Measurements from ENCODE around the gene QRICH2. TPM values are rescaled to one million over a fixed set of nuclear protein-coding genes. Genes with fewer than 3 reads are reported as not detected.
"Not testable (repeated sequence)": the region's sequence is repeated elsewhere in the genome, so short reads cannot be mapped to it uniquely, and the experiment has no call there.

QRICH2 gene
- total RNA-seq, 1 donor from 2014 or later, result 3.8 TPM

DNA sequence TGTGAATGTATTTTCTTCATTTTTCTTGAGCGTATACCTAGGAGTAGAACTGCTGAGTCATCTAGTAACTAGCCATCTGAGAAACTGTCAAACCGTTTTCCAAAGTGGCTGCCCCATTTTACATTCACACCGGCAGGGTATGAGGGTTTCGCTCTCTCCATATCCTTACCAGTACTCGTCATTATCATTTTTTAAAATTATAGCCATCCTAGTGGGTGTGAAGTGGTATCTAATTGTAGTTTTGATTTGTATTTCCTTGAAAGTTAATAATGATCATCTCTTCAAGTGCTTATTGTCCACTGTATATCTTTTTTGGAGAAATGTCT, 73.8 kb downstream of the QRICH2 start:
- H3K4me2 ChIP-seq (ENCODE audit: low read length), result no peak overlapping the region
- H2AFZ ChIP-seq (ENCODE audit: low read depth, low read length), result no peak overlapping the region
- no peaks in the 10 kb centered on the region for H3K36me3 Mint-ChIP-seq (ENCODE audit: low read depth, unreplicated experiment)
- H3K27ac ChIP-seq (ENCODE audit: low read depth, low read length), result no peak overlapping the region
- H3K27ac Mint-ChIP-seq (ENCODE audit: unreplicated experiment), result no peak overlapping the region
- H3K9ac ChIP-seq (ENCODE audit: low read length), result no peak overlapping the region
- H3K79me2 ChIP-seq (ENCODE audit: insufficient read depth, low read length), result no peaks in the 10 kb centered on the region
- no peaks in the 10 kb centered on the region for H3K4me1 Mint-ChIP-seq (ENCODE audit: low read depth, unreplicated experiment)
- no peaks in the 10 kb centered on the region for H3K36me3 ChIP-seq (ENCODE audit: insufficient read depth, low read length)
- TF ChIP-seq, protein P1, sequence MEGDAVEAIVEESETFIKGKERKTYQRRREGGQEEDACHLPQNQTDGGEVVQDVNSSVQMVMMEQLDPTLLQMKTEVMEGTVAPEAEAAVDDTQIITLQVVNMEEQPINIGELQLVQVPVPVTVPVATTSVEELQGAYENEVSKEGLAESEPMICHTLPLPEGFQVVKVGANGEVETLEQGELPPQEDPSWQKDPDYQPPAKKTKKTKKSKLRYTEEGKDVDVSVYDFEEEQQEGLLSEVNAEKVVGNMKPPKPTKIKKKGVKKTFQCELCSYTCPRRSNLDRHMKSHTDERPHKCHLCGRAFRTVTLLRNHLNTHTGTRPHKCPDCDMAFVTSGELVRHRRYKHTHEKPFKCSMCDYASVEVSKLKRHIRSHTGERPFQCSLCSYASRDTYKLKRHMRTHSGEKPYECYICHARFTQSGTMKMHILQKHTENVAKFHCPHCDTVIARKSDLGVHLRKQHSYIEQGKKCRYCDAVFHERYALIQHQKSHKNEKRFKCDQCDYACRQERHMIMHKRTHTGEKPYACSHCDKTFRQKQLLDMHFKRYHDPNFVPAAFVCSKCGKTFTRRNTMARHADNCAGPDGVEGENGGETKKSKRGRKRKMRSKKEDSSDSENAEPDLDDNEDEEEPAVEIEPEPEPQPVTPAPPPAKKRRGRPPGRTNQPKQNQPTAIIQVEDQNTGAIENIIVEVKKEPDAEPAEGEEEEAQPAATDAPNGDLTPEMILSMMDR (IDR thresholded peaks at IDR 0.05; ENCODE audit: insufficient read depth, low read depth, low read length), result no peak
- no peak for TF ChIP-seq EZH2 (IDR thresholded peaks at IDR 0.05; ENCODE audit: insufficient read depth, low read length)
- no peaks in the 10 kb centered on the region for H3K4me1 ChIP-seq (ENCODE audit: insufficient read depth, low read length)
- H3K4me3 Mint-ChIP-seq (ENCODE audit: unreplicated experiment), result no peak overlapping the region
- H3K27me3 ChIP-seq (ENCODE audit: insufficient read depth, low read length), result peaks cover 18% of the 10 kb centered on the region
- DNase-seq (ENCODE audit: low read depth) (no peak), FAIRE-seq (no peak)
- peaks cover 16% of the 10 kb centered on the region for H3K27me3 Mint-ChIP-seq (ENCODE audit: low read depth, unreplicated experiment)
- no peaks in the 10 kb centered on the region for H3K9me3 Mint-ChIP-seq (ENCODE audit: unreplicated experiment)
- no peaks in the 10 kb centered on the region for H3K9me3 ChIP-seq (ENCODE audit: insufficient read depth, low read depth, low read length)
- H3K4me3 ChIP-seq (ENCODE audit: insufficient read depth, low read depth, low read length), result no peak overlapping the region
- H4K20me1 ChIP-seq (ENCODE audit: insufficient read depth, low read length), result no peaks in the 10 kb centered on the region

DNA sequence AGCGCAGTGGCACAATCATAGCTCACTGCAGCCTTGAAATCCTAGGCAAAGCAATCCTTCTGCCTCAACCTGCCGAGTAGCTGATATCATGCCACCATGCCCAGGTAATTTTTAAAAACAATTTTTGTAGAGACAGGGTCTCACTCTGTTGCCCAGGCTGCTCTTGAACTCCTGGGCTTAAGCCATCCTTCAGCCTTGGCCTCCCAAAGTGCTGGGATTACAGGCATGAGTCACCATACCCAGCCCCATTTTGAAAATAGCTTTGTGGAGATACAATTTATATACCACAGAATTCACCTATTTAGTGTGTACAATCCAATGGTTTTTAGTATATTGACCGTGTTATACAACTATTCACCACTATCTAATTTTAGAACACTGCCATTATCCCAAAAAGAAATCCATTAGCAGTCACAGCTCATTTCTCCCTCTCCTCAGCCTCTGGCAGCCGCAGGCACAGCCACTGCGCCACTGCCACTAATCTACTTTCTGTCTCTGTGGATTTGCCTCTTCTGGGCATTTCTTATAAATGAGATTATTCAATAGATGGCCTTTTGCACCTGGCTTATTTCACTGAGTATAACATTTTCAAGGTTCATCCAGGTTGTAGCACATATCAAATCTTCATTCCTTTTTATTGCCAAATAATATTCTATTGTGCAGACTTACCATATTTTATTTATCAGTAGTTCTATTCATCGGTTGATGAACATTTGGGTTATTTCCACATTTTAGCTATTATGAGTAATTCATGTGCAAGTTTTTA, 74.3 kb downstream of the QRICH2 start:
- H3K4me1 ChIP-seq (ENCODE audit: insufficient read depth, low read length), result no peaks in the 10 kb centered on the region
- peaks cover 13% of the 10 kb centered on the region for H3K27me3 Mint-ChIP-seq (ENCODE audit: low read depth, unreplicated experiment)
- H3K4me1 Mint-ChIP-seq (ENCODE audit: low read depth, unreplicated experiment), result no peaks in the 10 kb centered on the region
- H2AFZ ChIP-seq (ENCODE audit: low read depth, low read length), result no peak overlapping the region
- no peaks in the 10 kb centered on the region for H3K9me3 Mint-ChIP-seq (ENCODE audit: unreplicated experiment)
- H3K27ac Mint-ChIP-seq (ENCODE audit: unreplicated experiment), result no peak overlapping the region
- TF ChIP-seq EZH2 (IDR thresholded peaks at IDR 0.05; ENCODE audit: insufficient read depth, low read length), result no peak
- TF ChIP-seq, protein P1 (IDR thresholded peaks at IDR 0.05; ENCODE audit: insufficient read depth, low read depth, low read length), result no peak
- DNase-seq (ENCODE audit: low read depth), result no peak
- H3K36me3 Mint-ChIP-seq (ENCODE audit: low read depth, unreplicated experiment), result no peaks in the 10 kb centered on the region
- no peak for FAIRE-seq
- H3K27ac ChIP-seq (ENCODE audit: low read depth, low read length), result no peak overlapping the region
- no peaks in the 10 kb centered on the region for H3K9me3 ChIP-seq (ENCODE audit: insufficient read depth, low read depth, low read length)
- no peaks in the 10 kb centered on the region for H3K36me3 ChIP-seq (ENCODE audit: insufficient read depth, low read length)
- peaks cover 12% of the 10 kb centered on the region for H3K27me3 ChIP-seq (ENCODE audit: insufficient read depth, low read length)
- H3K4me3 ChIP-seq (ENCODE audit: insufficient read depth, low read depth, low read length), result no peak overlapping the region
- no peaks in the 10 kb centered on the region for H4K20me1 ChIP-seq (ENCODE audit: insufficient read depth, low read length)
- H3K4me2 ChIP-seq (ENCODE audit: low read length), result no peak overlapping the region
- no peaks in the 10 kb centered on the region for H3K79me2 ChIP-seq (ENCODE audit: insufficient read depth, low read length)
- no peak overlapping the region for H3K9ac ChIP-seq (ENCODE audit: low read length)
- H3K4me3 Mint-ChIP-seq (ENCODE audit: unreplicated experiment), result no peak overlapping the region

DNA sequence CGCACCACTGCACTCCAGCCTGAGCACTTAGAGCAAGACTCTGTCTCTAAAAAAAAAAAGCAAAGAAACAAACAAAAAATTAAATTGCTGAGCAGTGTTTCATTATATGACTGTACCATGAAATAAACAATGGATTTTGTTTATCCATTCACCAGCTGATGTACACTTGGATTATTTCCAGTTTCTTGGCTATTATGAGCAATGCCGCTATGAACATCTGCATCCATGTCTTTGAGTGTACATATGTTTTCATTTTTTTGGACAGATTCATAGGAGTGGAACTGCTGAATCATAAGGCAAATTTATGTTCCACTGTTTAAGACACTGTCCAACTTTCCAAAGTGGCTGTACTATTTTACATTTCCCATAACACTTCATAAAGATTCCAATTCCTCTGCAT, 75.7 kb downstream of the QRICH2 start:
- peaks cover 9% of the 10 kb centered on the region for H3K27me3 ChIP-seq (ENCODE audit: insufficient read depth, low read length)
- no peak overlapping the region for H3K4me3 ChIP-seq (ENCODE audit: insufficient read depth, low read depth, low read length)
- H3K27ac Mint-ChIP-seq (ENCODE audit: unreplicated experiment), result no peak overlapping the region
- H2AFZ ChIP-seq (ENCODE audit: low read depth, low read length), result no peak overlapping the region
- no peaks in the 10 kb centered on the region for H3K79me2 ChIP-seq (ENCODE audit: insufficient read depth, low read length)
- H3K36me3 Mint-ChIP-seq (ENCODE audit: low read depth, unreplicated experiment), result no peaks in the 10 kb centered on the region
- no peaks in the 10 kb centered on the region for H3K4me1 Mint-ChIP-seq (ENCODE audit: low read depth, unreplicated experiment)
- FAIRE-seq (no peak), DNase-seq (ENCODE audit: low read depth) (peak; percentile 53)
- H3K4me3 Mint-ChIP-seq (ENCODE audit: unreplicated experiment), result no peak overlapping the region
- TF ChIP-seq, protein P1 (IDR thresholded peaks at IDR 0.05; ENCODE audit: insufficient read depth, low read depth, low read length), result no peak
- H3K4me1 ChIP-seq (ENCODE audit: insufficient read depth, low read length), result no peaks in the 10 kb centered on the region
- no peaks in the 10 kb centered on the region for H3K36me3 ChIP-seq (ENCODE audit: insufficient read depth, low read length)
- H3K9me3 ChIP-seq (ENCODE audit: insufficient read depth, low read depth, low read length), result no peaks in the 10 kb centered on the region
- no peak overlapping the region for H3K9ac ChIP-seq (ENCODE audit: low read length)
- no peaks in the 10 kb centered on the region for H4K20me1 ChIP-seq (ENCODE audit: insufficient read depth, low read length)
- H3K27me3 Mint-ChIP-seq (ENCODE audit: low read depth, unreplicated experiment), result peaks cover 12% of the 10 kb centered on the region
- H3K9me3 Mint-ChIP-seq (ENCODE audit: unreplicated experiment), result no peaks in the 10 kb centered on the region
- H3K27ac ChIP-seq (ENCODE audit: low read depth, low read length), result no peak overlapping the region
- H3K4me2 ChIP-seq (ENCODE audit: low read length), result no peak overlapping the region

DNA sequence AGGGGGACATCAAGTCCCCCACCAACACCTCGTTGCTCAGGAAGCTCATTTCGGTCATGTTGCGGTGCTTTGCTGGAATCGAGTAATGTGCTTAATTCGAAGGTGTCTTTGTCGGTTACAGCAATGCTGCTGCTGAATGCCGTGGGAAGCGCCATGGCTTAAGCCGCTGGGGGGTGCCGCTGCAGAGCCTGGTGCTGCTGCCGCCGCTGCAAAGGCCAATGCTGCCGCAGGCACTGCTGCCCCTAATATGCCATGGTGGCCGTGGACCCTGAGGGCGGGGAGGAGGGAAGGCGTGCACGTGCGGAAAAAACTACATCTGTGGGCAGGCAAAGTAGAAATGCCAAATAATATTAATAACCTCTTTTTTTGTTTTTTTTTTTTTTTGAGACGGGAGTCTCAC, 81.3 kb downstream of the QRICH2 start:
- H3K4me1 ChIP-seq (ENCODE audit: insufficient read depth, low read length); H3K4me3 ChIP-seq (ENCODE audit: insufficient read depth, low read depth, low read length); DNase-seq (ENCODE audit: low read depth); H3K4me3 Mint-ChIP-seq (ENCODE audit: unreplicated experiment); H3K27ac ChIP-seq (ENCODE audit: low read depth, low read length); H3K9ac ChIP-seq (ENCODE audit: low read length); H4K20me1 ChIP-seq (ENCODE audit: insufficient read depth, low read length); H3K36me3 Mint-ChIP-seq (ENCODE audit: low read depth, unreplicated experiment); H3K4me2 ChIP-seq (ENCODE audit: low read length); H3K27ac Mint-ChIP-seq (ENCODE audit: unreplicated experiment); H3K79me2 ChIP-seq (ENCODE audit: insufficient read depth, low read length); FAIRE-seq; H3K27me3 ChIP-seq (ENCODE audit: insufficient read depth, low read length); H3K4me1 Mint-ChIP-seq (ENCODE audit: low read depth, unreplicated experiment); H2AFZ ChIP-seq (ENCODE audit: low read depth, low read length); H3K9me3 Mint-ChIP-seq (ENCODE audit: unreplicated experiment); H3K36me3 ChIP-seq (ENCODE audit: insufficient read depth, low read length); H3K9me3 ChIP-seq (ENCODE audit: insufficient read depth, low read depth, low read length): not testable (repeated sequence)
- H3K27me3 Mint-ChIP-seq (ENCODE audit: low read depth, unreplicated experiment), result peaks cover 15% of the 10 kb centered on the region

All from astrocyte (in vitro differentiated cells and primary cell).